ENCODE results near the gene RFX5.

Gene RFX5

DNA sequence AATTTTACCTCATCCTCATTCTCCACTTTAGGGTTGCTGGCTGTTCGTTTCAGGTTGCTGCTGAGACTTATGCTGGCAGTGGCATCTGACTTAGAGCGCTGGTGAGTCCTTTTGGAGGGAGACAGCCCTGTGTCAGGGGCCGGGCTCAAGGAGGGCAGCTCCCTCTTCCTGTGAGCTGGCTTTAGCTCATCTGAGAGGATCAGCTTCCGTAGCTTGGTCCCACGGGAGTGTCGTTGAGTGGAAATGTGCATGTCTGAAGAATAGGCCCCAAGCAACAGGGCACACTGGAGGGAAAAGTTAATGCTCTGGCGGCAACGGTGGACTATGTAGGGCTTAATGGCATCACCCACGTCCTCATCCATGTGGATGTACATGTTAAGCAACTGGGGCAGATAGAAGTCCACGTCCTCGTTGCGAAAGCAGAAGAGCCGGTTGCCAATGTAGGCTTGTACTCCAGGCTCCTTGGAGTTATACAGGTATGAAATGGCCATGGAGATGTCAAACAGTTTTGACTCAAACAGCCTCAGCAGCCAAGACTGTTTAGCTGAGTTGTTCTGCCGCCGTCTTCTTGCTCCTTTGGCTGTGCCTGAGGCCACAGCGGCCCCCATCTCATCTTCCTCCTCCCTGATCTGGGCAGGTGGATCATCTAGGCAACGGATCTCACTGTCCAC, 31.4 kb downstream of the RFX5 start:
- no peak for DNase-seq (ENCODE audit: low spot score)
- in situ Hi-C loops (cut with MboI; ENCODE audit: low pct_unique_long_range_greater_than_20kb, low sequenced_read_pairs, unreplicated experiment), result no loop called here
- TF ChIP-seq, protein P1, sequence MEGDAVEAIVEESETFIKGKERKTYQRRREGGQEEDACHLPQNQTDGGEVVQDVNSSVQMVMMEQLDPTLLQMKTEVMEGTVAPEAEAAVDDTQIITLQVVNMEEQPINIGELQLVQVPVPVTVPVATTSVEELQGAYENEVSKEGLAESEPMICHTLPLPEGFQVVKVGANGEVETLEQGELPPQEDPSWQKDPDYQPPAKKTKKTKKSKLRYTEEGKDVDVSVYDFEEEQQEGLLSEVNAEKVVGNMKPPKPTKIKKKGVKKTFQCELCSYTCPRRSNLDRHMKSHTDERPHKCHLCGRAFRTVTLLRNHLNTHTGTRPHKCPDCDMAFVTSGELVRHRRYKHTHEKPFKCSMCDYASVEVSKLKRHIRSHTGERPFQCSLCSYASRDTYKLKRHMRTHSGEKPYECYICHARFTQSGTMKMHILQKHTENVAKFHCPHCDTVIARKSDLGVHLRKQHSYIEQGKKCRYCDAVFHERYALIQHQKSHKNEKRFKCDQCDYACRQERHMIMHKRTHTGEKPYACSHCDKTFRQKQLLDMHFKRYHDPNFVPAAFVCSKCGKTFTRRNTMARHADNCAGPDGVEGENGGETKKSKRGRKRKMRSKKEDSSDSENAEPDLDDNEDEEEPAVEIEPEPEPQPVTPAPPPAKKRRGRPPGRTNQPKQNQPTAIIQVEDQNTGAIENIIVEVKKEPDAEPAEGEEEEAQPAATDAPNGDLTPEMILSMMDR (IDR thresholded peaks at IDR 0.05; ENCODE audit: extremely low read depth, insufficient read depth, missing control alignments), result no peak

GRCh38 chr1:151314137-151314875, 32.7 kb downstream of the RFX5 start:
- in situ Hi-C loops (cut with MboI; ENCODE audit: low pct_unique_long_range_greater_than_20kb, low sequenced_read_pairs, unreplicated experiment), result no loop called here
- DNase-seq (ENCODE audit: low spot score), result no peak
- TF ChIP-seq, protein P1 (IDR thresholded peaks at IDR 0.05; ENCODE audit: extremely low read depth, insufficient read depth, missing control alignments), result no peak

GRCh38 chr1:151313501-151313900, 33.6 kb downstream of the RFX5 start:
- no peak for DNase-seq (ENCODE audit: low spot score)
- TF ChIP-seq, protein P1 (IDR thresholded peaks at IDR 0.05; ENCODE audit: extremely low read depth, insufficient read depth, missing control alignments), result no peak
- in situ Hi-C loops (cut with MboI; ENCODE audit: low pct_unique_long_range_greater_than_20kb, low sequenced_read_pairs, unreplicated experiment), result no loop called here

DNA sequence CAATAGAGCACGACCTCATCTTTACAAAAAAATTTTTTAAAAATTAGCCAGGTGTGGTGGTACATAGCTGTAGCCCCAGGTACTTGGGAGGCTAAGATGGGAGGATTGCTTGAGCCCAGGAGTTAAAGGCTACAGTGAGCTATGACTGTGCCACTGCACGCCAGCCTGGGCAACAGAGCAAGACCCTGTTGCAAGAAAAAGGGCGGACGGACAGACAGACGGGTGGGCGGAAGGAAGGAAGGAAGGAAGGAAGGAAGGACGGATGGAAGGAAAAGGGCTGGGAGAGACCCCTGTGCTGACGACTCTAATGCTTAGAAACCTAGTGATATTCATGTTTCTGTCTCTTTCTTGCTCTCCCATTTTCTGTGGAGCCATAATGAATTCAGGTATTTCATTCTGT, 34.2 kb downstream of the RFX5 start:
- TF ChIP-seq, protein P1 (IDR thresholded peaks at IDR 0.05; ENCODE audit: extremely low read depth, insufficient read depth, missing control alignments), result no peak
- in situ Hi-C loops (cut with MboI; ENCODE audit: low pct_unique_long_range_greater_than_20kb, low sequenced_read_pairs, unreplicated experiment), result no loop called here
- DNase-seq (ENCODE audit: low spot score), result no peak

DNA sequence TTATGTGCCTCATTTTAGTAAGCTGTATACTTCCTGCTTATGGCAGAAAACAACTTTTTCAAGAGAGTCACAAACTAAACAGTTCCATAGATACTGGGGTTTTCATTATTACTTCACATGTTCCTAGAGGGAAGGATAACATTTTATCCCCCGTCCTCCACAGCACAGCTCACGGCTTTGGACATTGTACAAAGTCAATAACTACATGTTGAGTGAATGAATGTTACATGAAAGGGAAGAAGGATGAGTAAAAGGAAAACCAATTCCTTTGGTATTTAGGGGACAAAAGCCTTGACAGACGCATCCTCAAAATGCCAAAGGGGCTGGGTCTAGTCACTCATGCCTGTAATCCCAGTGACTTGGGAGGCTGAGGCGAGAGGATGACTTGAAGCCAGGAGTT, 34.6 kb downstream of the RFX5 start:
- in situ Hi-C loops (cut with MboI; ENCODE audit: low pct_unique_long_range_greater_than_20kb, low sequenced_read_pairs, unreplicated experiment), result no loop called here
- DNase-seq (ENCODE audit: low spot score), result no peak
- TF ChIP-seq, protein P1 (IDR thresholded peaks at IDR 0.05; ENCODE audit: extremely low read depth, insufficient read depth, missing control alignments), result no peak

DNA sequence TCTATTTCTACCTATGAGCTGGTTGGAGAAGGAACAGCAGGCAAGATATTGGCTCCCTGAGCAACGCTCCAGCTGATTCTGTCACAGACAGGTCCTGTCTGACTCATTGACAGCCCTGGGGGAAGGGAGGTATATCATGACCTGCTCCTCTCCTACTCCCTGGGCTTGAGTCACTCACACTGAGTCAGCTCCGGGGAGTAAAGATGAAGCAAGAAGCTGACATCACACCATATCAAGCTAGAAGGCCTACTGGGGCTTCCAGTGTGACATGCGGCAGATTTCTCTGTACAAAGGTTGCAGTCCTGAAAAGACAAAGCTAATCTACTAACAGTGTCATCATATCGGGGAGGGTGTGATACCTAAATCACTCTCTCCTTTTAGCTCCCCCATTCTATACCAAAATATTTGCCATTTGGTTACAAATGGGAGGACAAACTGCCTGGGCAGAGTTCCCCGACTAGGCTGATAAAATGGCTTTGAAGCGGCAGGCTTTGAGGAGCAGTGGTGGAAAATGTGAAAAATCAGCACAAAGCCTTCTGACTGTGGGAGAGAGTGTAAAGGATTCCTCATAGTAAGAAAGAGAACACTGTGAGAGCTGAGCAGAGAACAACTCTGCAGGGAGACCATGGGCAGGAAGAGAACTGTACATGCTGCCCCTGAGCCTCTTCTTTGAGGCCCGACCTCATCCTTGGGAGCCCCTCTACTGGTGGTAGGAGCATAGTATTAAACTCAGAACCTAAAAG, 35.3 kb downstream of the RFX5 start:
- in situ Hi-C loops (cut with MboI; ENCODE audit: low pct_unique_long_range_greater_than_20kb, low sequenced_read_pairs, unreplicated experiment), result no loop called here
- TF ChIP-seq, protein P1 (IDR thresholded peaks at IDR 0.05; ENCODE audit: extremely low read depth, insufficient read depth, missing control alignments), result no peak
- no peak for DNase-seq (ENCODE audit: low spot score)

Measured in GM13977 (cell line).